ENCODE results near the gene OR2A7.
"Not testable (repeated sequence)": the region's sequence is repeated elsewhere in the genome, so short reads cannot be mapped to it uniquely, and the experiment has no call there.

OR2A7 gene

DNA sequence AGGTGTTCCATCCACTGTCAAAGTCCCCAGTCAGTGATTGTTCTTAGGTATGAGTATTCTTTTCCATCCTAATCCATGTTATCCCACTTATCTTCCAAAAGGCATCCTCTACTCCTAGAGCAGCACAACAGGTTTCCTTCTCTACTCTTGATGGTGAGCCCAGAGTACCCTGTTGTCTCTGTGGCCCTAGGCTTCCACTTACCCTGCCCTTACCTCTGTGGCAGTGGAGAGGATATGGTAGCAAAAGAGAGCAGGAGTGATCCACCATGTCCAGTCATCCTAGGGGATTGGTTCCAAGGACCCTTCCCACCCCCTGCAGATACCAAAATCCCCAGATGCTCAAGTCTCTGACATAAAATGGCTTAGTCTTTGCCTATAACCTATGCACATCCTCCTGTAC lies 47.4 kb downstream of the OR2A7 start:
- H3K9me2 ChIP-seq (ENCODE audit: low read depth, low read length); H3K27me3 ChIP-seq (ENCODE audit: insufficient read depth, low read length); H3K4me1 ChIP-seq (ENCODE audit: insufficient read depth, low read length, severe bottlenecking); H3K4me3 ChIP-seq (ENCODE audit: low read depth, low read length, poor library complexity, severe bottlenecking); H3K36me3 ChIP-seq (ENCODE audit: insufficient read depth, low read length); H3K9me3 ChIP-seq (ENCODE audit: low read length); H3F3A ChIP-seq (ENCODE audit: insufficient read depth, low read length); H4K20me1 ChIP-seq (ENCODE audit: insufficient read depth, low read length); H3K79me2 ChIP-seq (ENCODE audit: insufficient read depth, low read length); H3K27ac ChIP-seq (ENCODE audit: low read depth, low read length, poor library complexity, severe bottlenecking); H3K9ac ChIP-seq (ENCODE audit: low read length); H2AFZ ChIP-seq (ENCODE audit: low read length); H3K4me2 ChIP-seq (ENCODE audit: low read length): not testable (repeated sequence)
